Hematopoietic multipotent progenitor cell treated with erythropoietin and hydrocortisone succinate and interleukin-3 and kit ligand, for 4 days (in vitro differentiated cells): Measurements from ENCODE around the gene DIP2A.
"Not testable (repeated sequence)": the region's sequence is repeated elsewhere in the genome, so short reads cannot be mapped to it uniquely, and the experiment has no call there.

Source experiments
- DNase-seq: peaks from one replicate; pipeline ENCODE4 v3.0.0-alpha.2; 2015

DIP2A gene

DNA sequence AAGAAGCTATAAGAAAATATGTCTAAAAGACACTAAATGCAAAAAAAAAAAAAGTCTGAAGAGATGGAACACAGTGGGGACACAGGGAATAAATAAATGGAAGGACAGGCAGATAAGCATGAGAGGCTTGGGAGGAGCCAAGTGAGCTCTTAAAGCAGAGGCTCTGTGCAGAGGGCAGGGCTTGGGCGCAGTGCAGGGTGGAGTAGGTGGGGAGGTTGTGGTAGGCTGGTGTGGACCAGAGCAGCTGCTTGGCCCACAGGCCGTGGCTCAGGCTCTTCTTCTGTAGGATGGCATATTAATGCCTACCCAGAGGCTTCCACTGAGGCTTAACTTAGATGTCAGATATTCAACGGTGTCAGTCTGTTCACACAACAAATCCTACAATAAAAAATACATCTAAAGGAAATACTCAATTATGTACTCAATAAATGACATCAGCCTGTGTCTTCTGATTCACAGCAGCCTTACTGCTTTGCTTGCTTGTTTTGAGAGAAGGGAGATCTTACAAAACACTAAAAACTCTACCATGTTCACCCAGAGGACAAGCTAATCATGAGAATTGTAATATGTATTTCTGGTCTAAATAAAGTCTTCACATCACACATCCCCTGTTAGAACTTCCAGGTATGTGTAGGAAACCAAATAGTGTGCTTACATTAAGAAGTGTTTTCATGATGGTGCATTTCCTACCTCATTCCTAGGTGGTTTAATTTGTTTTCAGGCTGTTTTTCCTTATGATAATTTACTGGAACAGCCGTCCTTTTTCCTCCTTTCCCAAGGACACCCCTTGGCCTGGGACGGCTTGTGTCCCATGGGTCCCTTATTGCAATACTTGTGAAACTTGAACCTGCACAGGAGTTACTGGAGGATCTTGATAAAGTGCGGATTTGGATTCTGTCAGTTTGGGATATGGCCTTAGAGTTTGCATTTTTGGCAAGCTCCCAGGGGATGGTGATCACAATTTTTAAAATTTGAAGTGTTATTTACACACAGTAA is 24.9 kb downstream of the DIP2A start:
- DNase-seq: peak; percentile 62

DNA sequence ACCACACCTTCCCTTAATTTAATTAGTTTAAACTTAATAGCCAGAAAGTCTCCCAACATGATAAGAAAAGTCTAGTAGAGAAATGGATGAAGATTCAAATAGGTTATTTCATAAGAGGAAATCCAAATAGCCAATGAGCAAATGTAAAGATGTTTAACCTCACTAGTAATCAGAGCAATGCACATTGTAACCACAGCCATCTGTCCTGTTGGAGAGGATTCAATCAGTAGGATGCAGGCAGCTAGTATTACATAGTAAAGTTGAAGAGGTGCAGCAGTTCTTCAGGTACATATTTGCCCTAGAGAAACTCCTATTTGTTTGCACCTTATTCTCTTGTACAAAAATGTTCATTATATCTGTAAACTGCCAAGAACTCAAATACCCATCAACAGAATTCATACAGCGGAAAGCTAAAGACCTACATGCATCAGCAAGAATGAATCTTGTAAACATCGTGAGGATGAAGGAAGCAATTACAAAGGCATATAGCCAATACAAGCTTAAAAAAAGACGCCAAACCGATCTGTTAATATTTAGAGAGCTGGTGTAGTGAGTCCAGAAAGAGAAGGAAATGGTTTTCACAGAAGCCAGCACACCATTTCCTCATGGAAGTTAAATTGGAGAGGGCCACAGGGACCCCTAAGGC is 27.9 kb downstream of the DIP2A start:
- DNase-seq: peak; percentile 59

DNA sequence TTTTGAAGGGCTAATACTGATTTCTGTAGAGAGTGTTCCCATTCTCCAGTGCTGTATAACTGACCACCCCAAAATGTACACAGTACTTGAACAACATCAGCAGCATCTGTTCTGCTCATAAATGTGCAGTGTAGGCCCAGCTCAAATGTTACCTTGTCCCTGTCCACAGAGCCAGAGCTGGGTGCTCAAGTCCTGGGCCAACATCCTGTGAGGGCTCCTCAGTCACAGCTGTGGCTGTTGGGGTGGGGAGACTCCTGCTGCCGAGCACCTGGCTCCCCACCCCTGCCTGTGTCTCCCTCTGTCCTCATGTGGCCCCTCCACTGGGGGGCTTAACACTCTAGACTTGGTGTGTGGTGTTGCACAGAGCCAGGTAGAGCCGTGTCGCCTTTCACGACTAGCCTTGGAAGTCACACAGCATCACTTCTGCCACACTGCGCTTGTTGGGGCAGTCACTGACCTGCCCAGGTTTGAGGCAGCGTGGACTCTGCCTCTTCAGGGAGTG is 30.5 kb downstream of the DIP2A start:
- DNase-seq: no peak

DNA sequence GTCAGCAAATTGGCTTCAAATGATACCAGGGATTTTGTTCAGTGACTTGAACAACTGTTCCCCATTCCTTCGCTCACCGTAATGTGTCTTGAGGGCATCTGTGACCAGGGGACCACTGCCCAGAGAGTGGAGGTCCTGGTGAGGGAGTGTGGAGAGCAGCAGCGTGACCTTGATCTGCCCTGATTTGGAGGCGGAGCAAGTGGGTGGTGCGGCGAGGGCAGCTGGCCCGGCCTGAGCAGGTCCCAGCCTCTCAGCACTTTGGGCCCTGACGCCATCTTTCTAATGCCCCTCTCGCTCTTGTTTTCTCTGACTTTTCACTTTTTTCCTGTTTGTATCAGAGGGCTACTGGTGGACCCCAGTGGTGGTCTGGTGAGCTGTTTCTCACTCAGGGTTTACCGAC is 31.1 kb downstream of the DIP2A start:
- DNase-seq: no peak

DNA sequence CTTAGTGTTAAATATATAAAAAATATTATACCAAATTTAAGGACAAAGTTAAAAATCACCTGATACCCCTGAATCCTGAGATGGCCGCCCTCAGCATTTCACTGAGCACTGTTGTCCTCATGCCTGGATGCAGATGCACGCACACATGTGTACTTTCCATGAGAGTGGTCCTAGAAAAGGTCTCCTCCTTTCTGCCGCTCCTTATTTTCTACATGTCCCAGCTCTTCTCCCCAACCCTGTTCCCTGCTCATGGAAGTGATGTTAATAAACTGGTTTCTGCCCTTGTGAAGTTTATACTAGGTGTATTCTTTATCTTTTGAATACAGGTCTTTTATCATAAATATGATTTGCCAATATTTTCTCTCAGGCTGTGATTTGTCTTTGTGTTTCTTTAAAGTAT is 32.9 kb downstream of the DIP2A start:
- DNase-seq: no peak

DNA sequence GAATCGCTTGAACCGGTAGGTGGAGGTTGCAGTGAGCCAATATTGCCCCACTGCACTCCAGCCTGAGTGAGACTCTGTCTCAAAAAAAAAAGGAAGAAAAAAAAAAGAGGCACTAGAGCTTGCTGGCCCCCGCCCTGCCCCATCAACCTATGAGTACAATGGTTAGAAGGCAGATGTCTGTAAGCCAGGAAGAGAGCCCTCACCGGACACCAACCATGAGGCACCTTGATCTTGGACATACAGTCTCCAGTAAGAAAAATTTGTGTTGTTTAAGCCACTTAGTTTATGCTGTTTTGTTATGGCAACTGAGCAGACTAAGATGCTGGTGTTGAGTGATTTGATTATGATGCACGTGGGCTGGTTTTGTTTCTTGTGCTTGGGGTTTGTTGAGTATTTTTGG is 34.2 kb downstream of the DIP2A start:
- no peak for DNase-seq

DNA sequence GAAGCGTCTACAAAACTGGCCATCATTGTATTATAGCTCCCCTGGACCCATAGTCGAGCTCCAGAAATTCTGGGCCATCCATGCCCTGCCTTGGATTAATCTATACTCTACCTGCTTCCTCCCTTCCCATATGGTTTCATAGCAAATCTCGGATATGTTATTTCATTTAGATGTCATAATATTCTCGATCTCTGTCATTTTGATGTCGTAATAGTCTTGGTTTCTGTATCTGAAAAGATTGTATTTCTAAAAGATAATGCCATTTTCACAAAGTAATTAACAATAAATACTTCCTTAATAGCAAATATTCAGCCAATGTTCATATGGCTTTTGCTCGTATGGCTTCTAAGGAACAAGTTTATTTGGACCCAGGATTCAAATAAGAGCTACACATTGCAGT is 35.1 kb downstream of the DIP2A start:
- no peak for DNase-seq

GRCh38 chr21:46498335-46499050 is 39.8 kb downstream of the DIP2A start:
- no peak for DNase-seq

GRCh38 chr21:46500224-46500861 is 41.7 kb downstream of the DIP2A start:
- DNase-seq: peak; percentile 68

DNA sequence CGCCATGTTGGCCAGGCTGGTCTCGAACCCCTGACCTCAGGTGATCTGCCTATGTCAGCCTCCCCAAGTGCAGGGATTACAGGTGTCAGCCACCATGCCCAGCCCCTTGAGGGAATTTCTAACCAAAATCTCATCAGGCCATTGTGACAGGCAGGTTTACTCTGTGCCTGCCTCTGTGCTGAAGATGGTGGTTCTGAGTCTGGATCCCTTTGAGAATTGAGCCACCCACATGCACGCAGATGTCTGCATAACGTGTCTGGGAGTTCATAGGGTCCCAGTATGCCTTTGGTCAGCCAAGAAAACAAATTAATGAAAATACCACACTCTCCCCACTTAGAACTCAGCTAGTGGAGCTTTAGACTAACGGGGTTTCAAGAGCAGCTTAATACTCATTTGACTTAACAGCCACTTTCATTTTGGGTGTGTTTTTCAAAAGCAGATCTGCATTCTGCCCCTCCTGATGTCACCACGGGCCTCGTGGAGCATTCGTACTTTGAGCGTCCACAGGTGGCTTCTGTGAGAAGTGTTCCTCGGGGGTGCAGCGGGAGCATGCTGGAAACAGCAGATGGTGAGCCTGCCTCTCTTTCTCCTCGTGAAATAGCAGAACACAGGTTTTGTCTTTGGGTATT is 45.3 kb downstream of the DIP2A start:
- no peak for DNase-seq

DNA sequence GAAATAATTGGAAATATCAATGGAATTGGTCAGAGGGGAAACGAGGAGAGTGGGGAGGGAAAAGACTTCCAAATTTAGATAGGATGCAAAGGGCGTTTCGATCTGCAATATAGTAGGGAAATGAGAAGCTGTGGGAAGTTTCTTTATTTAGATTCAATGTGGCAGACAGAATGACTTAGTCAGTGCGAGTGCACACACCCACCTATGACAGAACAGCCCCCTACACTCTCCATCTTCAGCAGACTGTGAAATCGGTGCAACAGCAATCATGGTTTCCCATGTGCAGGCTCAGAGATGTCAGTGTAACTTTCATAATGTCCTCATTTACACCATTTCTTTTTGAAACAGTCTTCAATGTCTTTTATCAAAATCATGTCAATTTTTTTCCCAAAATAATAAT is 46.0 kb downstream of the DIP2A start:
- no peak for DNase-seq

DNA sequence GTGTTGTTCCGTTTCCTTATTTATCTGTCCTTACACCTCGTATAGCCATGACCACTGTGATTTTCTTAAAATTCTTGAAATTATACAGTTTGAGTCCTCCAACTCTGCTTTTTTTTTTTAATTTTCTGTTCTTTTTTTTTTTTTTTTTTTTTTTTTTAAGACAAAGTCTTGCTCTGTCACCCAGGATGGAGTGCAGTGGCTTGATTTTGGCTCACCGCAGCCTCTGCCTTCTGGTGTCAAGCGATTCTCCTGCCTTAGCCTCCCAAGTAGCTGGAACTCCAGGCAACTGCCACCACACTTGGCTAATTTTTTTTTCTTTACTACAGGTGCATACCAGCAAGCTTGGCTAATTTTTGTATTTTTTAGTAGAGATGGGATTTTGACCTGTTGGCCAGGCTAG is 48.9 kb downstream of the DIP2A start:
- DNase-seq: no peak

- peak; percentile 29 for DNase-seq
Measured at GRCh38 chr21:46509741-46510502, 51.2 kb downstream of the DIP2A start.

DNA sequence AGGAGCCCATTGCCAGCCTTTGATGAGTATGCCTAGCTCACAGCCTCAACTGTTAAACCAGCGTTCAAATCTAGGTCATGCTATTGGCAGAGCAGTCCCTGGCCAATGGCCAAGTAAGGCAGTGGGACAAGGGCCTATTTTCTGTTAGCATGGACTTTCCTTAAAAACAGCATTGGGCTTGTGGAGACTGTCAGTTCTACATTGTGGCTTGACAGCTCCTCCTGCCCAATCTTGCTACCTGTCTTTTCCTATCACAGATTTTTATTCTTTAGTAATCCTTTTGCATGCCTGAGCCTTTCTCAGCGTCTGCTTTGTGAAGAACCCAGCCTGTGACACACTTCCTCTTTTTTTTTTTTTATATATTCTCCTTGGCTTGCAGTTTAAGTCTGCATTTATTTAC is 56.4 kb downstream of the DIP2A start:
- DNase-seq: peak; percentile 75

DNA sequence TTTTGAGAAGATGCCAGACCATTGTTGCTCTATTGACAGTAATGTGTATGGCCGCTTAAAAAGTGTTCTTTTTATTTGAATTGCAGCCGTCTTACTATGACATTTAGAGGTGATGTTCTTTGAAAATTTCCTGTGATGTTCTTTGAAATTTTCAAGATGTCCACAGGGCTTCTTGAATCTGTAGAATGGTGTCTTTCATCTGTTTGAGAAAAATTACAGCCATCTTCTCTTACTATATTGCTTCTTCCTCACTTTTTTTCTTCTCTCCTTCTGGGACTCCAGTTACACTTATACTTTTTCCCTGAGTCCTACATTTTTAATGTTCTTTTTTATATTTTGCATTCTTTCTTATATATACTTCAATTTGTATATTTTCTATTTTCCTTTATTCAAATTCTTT is 57.4 kb downstream of the DIP2A start:
- no peak for DNase-seq

DNA sequence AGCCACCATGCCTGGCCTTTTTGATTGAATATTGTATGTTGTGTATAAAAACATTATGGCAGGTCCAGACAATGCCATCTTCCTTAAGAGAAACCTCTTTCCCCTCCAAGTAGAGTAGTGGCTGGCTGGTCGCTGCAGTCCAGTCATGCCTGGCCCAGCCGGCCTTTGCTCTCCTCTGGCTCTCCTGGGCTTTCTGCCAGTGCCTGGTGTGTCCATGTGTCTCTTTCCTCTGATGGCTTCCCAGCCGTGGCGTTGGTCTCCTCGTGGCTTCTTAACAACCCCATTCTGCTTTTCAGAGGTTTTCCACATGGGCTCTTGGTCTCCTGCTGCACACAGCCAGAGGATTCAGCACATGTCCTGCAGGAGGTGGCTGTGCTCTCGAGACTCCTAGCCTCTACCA is 58.7 kb downstream of the DIP2A start:
- no peak for DNase-seq

- DNase-seq: peak; percentile 50
Measured at GRCh38 chr21:46518983-46519583, 60.4 kb downstream of the DIP2A start.

DNA sequence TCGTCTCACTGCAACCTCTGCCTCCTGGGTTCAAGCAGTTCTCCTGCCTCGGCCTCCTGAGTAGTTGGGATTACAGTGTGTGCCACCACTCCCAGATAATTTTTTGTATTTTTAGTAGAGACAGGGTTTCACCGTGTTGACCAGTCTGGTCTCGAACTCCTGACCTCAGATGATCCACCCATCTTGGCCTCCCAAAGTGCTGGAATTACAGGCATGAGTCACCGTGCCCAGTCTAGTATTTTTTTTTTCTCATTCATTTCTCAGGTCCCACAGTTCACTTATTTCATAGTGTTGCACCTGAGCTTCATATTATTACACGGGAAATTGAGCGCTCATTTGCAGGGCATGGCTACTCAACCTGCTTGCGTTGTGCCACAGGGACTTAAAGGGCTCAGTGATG is 68.7 kb downstream of the DIP2A start:
- DNase-seq: not testable (repeated sequence)

DNA sequence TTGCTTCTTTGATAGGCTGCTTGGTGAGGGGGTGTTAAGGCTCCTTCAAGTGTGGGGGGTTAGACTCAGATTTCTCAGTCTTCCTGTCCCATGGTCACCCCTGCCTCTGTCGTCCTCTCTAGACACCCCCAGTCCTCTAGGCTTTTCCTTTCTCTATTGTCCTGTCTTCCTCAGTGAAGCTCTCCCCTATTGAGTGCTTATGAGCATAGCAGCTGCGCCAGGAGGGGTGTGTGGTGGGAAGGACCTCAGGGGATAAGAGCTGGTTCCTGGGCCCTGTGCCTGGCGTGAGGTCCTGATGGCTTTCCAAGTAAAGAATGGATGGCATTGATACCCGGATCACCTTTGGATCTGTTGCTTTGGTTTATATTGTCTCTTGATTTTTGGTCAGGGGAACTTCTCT is 69.1 kb downstream of the DIP2A start:
- no peak for DNase-seq

DNA sequence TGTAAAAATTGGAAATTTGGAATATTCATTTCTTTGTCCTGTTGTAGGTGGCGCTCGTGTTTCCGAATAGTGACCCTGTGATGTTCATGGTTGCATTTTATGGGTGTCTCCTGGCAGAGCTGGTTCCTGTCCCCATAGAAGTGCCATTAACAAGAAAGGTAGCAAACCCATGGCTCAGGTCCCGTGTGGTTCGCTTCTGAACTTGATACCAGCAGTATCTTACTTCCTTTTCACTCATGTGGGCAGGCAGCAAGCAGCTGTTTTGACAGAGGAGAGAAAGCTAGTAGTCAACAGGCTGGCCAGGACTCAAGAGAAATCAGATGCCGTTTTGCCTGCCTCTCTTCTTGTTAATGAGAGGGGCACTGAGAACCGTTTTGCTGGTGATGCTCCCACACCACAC is 73.4 kb downstream of the DIP2A start:
- DNase-seq: no peak

GRCh38 chr21:46537026-46537425 is 78.3 kb downstream of the DIP2A start:
- no peak for DNase-seq
